ENCODE data around the gene MEPE.
A peak's percentile ranks its signal among the peaks of the same experiment; 100 is the strongest.

The MEPE gene

GRCh38 chr4:87840149-87840548 is 7.4 kb downstream of the MEPE start:
- peak; percentile 91 for DNase-seq (ENCODE audit: low spot score)

DNA sequence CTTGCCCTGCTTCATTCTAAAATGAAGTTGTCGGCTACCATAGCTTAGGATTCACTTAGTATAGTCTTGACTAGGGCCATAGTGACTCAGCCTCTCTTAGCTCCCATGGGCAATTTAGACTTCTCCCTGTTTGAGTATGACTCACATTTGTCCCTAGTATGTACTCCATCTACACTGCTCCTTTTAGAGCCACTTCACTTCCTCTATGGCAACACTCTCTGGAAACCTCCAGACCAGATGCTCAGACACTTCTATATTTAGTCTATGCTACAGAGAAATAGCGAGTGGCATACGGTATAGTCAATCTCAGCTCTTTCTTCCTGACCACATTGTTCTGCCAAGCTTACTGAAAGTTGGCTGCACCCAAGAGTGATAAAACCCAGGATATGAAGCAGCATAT is 11.2 kb downstream of the MEPE start:
- DNase-seq (ENCODE audit: low spot score): peak; percentile 62

- no peak for DNase-seq (ENCODE audit: low spot score)
Measured at GRCh38 chr4:87844452-87844851, 11.7 kb downstream of the MEPE start.

DNA sequence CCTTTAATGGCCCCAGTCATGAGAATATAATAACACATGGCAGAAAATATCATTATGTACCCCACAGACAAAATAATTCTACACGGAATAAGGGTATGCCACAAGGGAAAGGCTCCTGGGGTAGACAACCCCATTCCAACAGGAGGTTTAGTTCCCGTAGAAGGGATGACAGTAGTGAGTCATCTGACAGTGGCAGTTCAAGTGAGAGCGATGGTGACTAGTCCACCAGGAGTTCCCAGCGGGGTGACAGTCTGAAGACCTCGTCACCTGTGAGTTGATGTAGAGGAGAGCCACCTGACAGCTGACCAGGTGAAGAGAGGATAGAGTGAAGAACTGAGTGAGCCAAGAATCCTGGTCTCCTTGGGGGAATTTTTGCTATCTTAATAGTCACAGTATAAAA is 13.5 kb downstream of the MEPE start:
- DNase-seq (ENCODE audit: low spot score): no peak

GRCh38 chr4:87848622-87849351 is 16.0 kb downstream of the MEPE start:
- peak; percentile 89 for DNase-seq (ENCODE audit: low spot score)

DNA sequence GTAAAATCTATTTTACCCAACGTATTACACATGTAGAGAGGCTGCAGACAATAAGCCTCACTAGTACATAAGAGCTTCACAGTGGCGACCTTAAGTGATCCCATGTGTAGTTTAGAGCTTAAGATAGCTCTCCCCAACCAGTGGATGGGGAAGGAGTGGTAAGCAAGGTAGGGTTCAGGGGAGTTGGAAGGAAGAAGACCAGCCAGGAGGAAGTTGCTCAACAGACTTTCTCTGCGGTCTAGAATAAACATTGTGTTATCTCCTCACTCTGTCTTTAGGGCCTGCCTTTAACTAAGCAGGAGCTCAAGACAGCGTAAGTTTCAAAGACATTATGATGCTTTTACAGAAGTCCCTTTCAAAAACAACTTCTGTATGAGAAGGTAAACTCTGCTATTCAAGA is 16.8 kb downstream of the MEPE start:
- DNase-seq (ENCODE audit: low spot score): peak; percentile 45

GRCh38 chr4:87851332-87851731 is 18.6 kb downstream of the MEPE start:
- peak; percentile 56 for DNase-seq (ENCODE audit: low spot score)

GRCh38 chr4:87851953-87852352 is 19.2 kb downstream of the MEPE start:
- peak; percentile 26 for DNase-seq (ENCODE audit: low spot score)

DNA sequence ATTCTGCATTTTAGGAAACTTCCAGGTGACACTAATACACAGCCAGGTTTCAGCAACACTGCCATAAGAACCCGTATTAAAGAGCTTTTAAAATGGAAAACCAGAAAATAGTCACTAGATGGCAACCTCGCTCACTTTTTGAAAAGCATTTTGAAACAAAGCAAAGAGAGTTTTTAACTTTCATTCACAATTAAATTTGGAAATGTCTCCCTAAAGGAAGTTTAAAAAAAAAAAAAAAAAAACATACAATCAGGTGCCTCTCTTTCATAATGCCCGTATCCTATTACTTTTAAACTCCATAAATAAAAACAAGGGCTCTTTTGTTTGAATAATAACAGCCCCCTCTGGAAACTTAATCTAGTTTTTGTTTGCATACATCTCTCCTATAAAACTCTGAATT is 20.3 kb downstream of the MEPE start:
- peak; percentile 81 for DNase-seq (ENCODE audit: low spot score)

DNA sequence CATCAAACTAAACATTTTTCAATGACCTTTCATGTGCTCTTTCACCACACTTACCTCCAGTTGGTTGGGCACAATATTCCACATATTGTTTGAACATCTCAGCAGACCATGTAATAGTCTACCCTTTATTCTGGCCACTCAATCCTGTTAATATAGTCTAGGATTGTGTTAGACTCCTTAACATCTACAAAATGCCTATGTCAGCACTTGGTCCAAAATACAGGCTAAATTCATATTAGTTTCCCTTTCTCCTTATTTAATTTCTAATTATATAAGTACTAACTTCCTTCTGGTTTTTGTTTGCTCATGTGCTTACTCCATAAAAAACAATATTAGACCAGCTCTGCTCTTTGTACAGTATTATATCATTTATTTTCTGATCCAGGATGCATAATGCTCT is 21.1 kb downstream of the MEPE start:
- no peak for DNase-seq (ENCODE audit: low spot score)

- DNase-seq (ENCODE audit: low spot score): no peak
Measured at GRCh38 chr4:87855559-87855958, 22.8 kb downstream of the MEPE start.

GRCh38 chr4:87856816-87857215 is 24.0 kb downstream of the MEPE start:
- DNase-seq (ENCODE audit: low spot score): no peak

DNA sequence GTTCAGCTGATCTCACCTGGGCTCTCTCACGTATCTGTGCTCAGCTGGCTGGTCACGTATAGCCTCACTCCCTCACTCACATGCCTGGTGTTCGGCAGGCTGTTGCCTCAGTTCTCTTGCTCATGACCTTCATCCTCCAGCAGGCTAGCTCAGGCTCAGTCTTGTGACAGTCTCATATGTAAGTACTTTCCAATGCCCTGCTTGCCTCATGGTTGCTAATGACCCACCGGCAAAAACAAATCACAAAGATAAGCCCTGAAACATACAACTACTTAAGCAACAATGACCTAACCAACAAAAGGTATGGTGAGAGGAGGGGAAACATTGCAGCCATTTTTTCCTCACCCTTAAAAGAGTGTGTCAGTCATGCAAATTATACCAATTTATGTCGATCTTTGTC is 25.0 kb downstream of the MEPE start:
- DNase-seq (ENCODE audit: low spot score): no peak

DNA sequence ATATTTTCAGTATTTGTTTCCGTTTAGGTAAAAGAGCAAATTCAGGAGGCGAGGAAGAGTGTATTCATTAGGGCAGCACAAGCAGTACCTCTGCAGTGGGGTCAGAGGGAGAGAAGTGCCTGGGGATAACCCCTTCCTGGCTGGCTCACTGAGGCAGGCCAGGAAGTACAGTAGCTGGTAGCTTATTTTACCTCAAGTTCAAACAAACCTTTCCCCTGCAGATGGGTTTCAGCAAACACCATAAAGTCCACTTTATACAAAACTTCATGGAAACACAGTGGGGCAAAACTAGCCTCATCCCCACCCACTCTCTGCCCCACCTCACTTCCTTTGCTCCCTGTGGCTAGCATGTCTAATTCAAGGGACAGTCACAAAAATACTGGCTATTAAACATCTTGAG is 29.5 kb downstream of the MEPE start:
- DNase-seq (ENCODE audit: low spot score): no peak

DNA sequence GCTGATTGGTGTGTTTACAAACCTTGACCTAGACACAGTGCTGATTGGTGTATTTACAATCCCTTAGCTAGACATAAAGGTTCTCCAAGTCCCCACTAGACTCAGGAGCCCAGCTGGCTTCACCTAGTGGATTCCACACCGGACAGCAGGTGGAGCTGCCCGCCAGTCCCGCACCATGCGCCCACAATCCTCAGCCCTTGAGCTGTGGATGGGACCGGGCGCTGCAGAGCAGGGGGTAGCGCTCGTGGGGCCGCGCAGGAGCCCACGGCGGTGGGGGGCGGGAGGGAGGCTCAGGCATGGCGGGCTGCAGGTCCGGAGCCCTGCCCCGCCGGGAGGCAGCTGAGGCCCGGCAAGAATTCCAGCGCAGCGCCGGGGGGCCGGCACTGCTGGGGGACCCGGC is 30.7 kb downstream of the MEPE start:
- DNase-seq (ENCODE audit: low spot score): no peak

DNA sequence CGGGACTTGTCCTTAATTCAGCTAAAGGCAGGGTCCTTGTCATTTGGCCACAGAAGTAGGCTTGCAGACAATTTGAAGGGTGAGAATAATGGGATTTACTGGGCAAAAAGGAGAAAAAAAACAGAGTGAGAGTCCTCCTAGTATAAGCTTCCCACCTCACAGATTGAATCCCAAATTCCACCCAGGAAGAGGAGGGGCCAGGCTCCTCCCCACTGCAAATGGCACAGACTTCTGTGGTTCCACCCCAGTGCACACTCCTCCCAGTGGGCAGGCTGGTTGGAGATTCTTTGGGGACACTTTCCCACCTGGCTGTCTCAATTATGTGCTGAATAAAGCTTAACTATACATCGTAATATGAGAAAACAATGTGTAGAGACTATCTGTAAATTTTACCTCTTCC is 31.6 kb downstream of the MEPE start:
- DNase-seq (ENCODE audit: low spot score): no peak

DNA sequence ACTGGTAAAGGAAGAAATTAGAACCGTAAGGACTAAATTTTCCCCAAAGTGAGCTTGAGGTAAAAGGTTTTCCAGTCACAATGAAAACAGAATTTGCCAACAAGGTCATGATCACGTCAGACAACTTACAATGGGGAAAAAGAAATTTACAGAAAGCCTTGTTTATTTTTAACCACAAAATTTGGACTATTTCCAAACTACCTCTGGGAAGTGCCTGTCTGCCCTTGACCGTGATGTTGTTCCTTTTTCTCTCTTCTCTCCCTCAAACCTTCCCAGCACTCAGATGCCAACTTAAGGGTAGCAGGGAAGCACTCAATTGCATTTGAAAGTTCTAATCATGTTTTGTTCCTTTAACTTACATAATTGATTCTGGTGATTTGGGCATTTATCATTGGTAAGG is 32.5 kb downstream of the MEPE start:
- DNase-seq (ENCODE audit: low spot score): no peak

DNA sequence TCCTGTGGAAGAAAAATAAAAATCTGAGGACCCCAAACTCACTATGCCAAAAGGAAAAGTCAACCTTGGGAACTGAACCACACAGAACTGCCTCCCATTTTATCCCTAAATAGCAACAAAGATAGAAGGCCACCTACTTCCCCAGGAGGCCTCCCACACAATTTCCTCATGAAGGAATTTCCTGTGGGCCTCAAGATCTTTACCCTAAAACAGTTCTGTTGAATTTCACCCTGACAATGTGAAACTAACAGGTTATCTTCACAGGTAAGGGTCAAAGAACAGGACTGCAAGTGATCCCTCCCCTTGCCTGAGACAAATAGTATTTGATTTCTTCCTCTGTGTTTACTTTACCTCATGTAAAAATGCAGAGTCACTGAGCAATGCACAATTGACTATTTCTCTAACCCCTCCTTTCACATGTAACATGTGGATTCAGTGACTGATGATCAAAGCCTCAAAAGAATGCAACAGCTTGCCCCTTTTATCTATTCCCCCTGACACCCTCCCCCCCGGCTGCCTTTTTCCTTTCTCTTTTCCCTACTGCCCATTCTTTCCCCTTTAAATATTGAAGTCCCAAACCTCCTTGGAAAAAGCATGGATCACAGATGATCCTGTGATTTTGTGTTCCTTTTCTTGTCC is 33.3 kb downstream of the MEPE start:
- no peak for DNase-seq (ENCODE audit: low spot score)

GRCh38 chr4:87868522-87868921 is 35.8 kb downstream of the MEPE start:
- DNase-seq (ENCODE audit: low spot score): no peak

GRCh38 chr4:87872028-87872427 is 39.3 kb downstream of the MEPE start:
- no peak for DNase-seq (ENCODE audit: low spot score)

DNA sequence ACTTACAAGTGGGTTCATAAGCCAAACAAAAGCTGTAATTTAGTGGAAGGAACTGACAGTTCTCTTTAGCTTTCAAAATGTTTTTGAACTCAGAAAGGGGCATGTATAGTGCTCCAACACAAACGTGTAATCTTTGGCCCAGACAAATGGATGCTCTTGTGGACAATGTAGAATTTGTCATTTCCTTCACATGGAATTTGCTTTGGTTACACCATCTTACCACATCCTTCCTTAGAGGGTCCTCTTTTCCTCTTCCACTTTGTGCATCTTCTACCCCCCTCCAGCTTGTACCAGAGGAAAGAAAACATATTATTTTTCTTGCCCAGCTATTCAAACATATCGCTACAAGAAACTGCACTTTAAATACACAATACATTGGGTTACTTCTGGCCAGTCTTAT is 42.4 kb downstream of the MEPE start:
- DNase-seq (ENCODE audit: low spot score): no peak

DNA sequence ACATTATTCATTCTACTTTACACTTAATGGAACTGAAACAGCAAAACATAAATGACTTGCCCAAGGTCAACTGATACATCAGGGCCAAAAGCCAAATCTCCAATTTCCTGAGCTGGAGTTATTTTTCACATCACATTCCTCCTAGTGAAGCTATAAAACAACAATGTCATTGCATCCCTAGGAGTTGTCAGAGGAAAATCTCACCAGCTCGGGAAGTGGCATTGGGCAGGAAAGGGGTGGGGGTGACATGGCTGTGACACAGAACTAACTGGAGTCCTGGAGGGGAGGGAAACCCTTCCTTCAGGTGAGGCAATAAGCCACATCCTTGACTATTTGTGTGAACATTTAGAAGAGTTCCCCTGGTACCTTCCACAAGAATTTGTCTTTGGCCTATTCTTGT is 47.3 kb downstream of the MEPE start:
- DNase-seq (ENCODE audit: low spot score): no peak

GRCh38 chr4:87881115-87881514 is 48.3 kb downstream of the MEPE start:
- DNase-seq (ENCODE audit: low spot score): no peak

DNA sequence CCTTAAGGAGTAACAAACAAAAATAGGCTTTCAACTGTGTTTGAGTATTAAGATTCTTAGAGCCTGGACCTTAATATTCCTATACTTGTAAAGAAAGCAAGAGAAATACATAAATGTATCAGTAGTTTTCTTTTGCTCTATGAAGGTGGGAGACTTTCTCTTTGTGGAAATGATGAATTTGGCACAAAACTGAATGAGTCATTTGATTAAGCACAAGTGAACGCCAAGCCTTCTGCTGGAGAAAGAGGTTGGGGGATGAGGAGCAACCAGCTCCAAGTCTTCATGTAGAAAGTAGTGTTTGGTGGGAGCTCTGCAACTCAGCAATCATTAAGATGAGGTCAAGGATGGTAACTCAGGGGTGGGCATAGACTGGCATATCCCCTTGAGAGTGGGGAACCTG is 49.6 kb downstream of the MEPE start:
- no peak for DNase-seq (ENCODE audit: low spot score)

Data from globus pallidus (tissue), 1 donor.